UCSD-AML1 (cell line): ENCODE data around the gene LANCL2.

Source experiments
- DNase-seq: peaks from one replicate; lab custom pipeline; 2025; ENCODE audit not compliant: unreplicated experiment; lab: John Stamatoyannopoulos, UW

The LANCL2 gene

DNA sequence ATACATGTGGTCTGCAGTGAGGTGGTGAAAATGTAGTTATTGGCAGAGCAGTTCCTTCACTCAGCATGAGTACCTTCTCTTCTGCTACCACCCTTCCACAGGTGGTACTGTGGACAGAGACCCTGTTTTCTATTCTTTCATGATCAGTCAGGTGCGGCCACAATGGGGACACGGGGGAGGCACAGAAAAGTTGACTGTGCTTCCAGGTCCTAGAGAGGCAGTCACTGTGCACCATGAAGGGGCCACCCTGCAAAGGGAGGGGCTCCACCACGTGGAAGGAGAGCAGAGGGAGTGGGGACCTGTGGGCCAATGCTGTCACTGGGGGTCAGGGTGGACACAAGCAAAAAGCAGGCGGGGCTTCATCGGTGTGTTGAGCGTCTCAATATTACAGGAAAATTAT is 3.6 kb upstream of the LANCL2 start:
- no peak for DNase-seq

GRCh38 chr7:55362927-55363326 is 2.2 kb upstream of the LANCL2 start:
- no peak for DNase-seq

GRCh38 chr7:55363386-55364170 is 1.6 kb upstream of the LANCL2 start:
- DNase-seq, result no peak

- peak; percentile 87 for DNase-seq
Measured at GRCh38 chr7:55365675-55366460, 731 bp downstream of the LANCL2 start.

DNA sequence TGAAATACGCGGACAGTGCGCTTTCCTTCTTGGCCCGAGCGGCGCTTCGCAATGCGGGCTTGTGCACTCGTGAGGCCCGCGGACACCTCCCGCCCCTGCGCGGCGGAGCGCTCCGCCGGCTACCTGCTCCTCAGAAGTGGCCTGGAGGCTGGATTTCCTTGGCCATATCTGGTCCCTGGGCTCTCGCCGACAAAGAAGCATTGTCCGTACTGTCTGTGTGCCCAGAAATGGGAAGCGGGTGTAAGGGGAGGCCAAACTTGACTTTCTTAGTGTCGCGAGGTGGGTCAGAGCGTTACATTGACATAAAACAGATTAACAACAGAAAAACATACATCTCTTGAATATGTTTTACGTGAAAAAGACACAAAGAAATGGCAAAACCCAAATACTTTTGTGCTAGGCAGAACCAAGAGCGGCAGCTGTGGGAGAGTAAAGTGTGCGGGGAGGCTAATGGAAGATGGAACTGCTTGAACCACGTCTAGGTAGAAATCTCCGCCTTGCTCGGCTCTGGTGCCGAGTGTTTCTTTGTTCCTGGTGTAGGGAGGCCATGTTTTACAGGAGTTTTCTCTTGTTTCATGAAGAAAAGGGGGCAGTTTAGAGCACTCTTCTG is 1.4 kb downstream of the LANCL2 start:
- peak; percentile 17 for DNase-seq

DNA sequence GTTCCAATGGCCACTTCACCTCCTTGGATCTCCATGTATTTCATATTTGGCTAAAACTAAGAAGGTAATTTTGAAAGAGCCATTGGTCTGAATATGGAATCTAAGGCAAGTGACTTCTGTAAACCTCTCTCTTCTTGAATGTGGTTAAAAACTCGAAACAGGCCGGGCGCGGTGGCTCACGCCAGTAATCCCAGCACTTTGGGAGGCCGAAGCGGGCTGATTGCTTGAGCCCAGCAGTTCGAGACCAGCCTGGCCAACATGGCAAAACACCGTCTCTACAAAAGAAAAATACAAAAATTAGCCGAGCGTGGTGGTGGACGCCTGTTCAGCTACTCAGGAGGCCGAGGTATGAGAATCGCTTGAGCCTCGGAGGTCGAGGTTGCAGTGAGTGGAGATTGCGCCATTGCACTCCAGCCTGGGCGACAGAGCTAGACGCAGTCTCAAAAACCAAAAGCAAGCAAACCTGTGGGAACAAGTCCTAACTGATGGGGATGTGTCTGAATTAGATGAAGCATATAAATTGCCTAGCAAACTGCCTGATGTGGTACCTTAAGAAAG is 2.2 kb downstream of the LANCL2 start:
- no peak for DNase-seq

GRCh38 chr7:55369427-55370400 is 4.6 kb downstream of the LANCL2 start:
- no peak for DNase-seq

- DNase-seq, result no peak
Measured at GRCh38 chr7:55374213-55374612, 9.1 kb downstream of the LANCL2 start.

GRCh38 chr7:55375237-55375636 is 10.1 kb downstream of the LANCL2 start:
- no peak for DNase-seq

DNA sequence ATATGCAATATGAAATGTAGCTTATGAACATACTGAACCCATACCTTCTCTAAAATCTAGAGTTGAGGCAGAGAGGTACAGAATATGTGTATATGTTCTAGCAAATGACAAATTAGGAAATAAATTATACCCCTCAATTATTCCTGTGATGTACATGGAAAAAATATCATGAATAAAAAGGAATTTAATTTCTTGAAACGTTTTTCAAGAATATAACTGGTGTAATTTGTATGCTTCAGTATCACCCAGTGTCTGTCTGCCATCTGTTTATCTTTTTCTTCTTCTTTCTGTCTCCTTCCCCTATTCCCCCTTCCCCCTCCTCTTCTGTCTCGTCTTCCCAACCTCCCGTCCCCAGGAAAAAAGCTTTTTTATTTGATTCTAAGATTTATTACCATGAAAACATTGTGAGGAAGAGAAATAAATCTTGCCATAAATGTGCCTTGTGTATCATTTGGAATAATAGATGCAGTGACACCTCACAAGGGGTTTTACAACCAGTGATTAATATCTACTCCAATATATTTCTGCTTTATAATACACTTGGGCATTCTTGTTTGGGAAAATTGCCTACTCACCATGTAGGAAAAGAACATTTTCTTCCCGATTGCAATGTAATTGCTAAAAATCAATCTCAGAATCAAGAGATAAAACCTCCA is 12.2 kb downstream of the LANCL2 start:
- DNase-seq, result no peak

GRCh38 chr7:55379285-55379684 is 14.1 kb downstream of the LANCL2 start:
- no peak for DNase-seq

- DNase-seq, result no peak
Measured at GRCh38 chr7:55381189-55381588, 16.1 kb downstream of the LANCL2 start.

GRCh38 chr7:55381696-55382095 is 16.6 kb downstream of the LANCL2 start:
- DNase-seq, result no peak

- DNase-seq, result no peak
Measured at GRCh38 chr7:55382251-55382650, 17.1 kb downstream of the LANCL2 start.

- DNase-seq, result no peak
Measured at GRCh38 chr7:55386541-55386940, 21.4 kb downstream of the LANCL2 start.

DNA sequence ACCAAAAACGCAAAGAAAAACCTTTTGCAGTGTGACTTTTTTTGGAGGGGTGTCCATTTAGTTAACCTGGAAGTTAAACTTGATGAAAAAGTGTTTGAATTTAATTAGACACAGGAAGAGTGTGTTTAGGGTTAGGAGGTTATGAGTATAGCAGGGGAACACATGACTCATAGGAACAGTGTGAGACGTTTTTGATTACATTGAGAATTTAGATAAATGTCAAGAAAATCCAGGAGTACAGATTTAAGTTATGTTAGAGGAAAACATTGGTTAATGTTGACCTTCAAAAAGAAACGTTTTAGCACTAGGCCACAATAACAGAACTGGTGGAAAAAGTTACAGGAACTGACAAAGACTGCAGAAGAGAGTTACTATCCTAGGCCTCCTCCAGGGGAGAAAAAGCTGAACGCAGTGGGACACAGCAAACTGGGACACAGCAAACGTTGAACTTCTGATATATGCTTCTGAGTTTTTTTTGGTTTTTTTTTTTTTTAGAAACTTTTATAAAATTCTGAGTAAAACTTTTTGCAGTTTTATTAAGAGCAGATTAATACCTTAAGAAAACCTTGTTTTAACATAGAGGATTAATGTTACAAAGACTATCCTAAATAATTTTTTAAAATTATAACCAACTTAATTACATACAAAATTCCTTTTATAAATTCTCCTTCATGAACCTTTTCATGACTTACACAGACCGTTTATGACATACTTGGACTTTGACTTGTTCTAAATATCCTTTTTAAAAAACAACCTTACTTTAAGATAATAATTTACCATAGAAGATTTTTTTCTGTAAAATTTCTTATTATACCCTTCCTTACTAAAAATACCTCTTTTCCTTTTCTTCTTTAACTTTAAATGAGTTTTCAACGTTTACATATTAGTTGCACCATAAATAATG is 22.2 kb downstream of the LANCL2 start:
- DNase-seq, result no peak

GRCh38 chr7:55396233-55396785 is 31.2 kb downstream of the LANCL2 start:
- DNase-seq, result no peak

- no peak for DNase-seq
Measured at GRCh38 chr7:55397617-55398016, 32.5 kb downstream of the LANCL2 start.

DNA sequence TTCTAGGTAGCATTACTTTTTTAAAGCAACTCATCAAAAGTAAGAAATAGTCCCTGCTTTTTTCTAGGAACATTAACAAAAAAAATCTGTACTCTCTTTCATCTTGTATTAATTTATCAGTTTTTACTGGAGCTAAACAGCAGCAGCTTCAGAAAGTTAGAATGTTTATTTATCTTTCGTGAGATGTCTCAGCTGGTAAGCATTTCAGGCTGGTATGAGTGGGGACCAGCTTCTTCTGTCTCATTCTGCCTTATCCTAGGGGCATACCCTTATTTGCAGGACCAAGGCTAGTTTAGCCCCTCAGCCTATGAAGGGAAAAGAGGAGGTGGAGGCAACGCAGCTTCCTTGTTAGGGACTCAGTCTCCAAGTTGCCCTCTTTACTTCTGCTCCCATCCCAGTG is 35.1 kb downstream of the LANCL2 start:
- DNase-seq, result no peak
